Vagina (tissue), 2 donors: ENCODE results near the gene TECR. TPM values are rescaled to one million over a fixed set of nuclear protein-coding genes. Genes with fewer than 3 reads are reported as not detected.
A peak's percentile ranks its signal among the peaks of the same experiment; 100 is the strongest.

Source experiments
- DNase-seq, 2 donors: peaks; one replicate each; pipeline ENCODE4 v3.0.0-alpha.2; 2017; ENCODE audit errors: extremely low spot score in 2 of 2
- H3K27ac ChIP-seq: fragments of 200-600 bp; sonication (generic); one replicate; pipeline ENCODE4 v1.5.1; 2019
- H3K27me3 ChIP-seq: fragments of 200-600 bp; sonication (generic); one replicate; pipeline ENCODE4 v1.5.1; 2019
- H3K36me3 ChIP-seq, 2 donors: fragments of 200-600 bp; sonication (generic); one replicate each; pipeline ENCODE4 v1.5.1; 2017 to 2019
- H3K4me1 ChIP-seq: fragments of 200-600 bp; sonication (generic); one replicate; pipeline ENCODE4 v1.5.1; 2019
- H3K4me3 ChIP-seq, 2 donors: fragments of 200-600 bp; sonication (generic); 1 replicate in 1 of 2; 2 replicates in 1 of 2; pipeline ENCODE4 v1.5.1; 2016 to 2019
- H3K9me3 ChIP-seq: fragments of 200-600 bp; sonication (generic); one replicate; pipeline ENCODE4 v1.5.1; 2019
- CTCF ChIP-seq, 3 experiments: fragments of 450-650 bp in 2 of 3; fragments of 200-600 bp in 1 of 3; sonication (generic) in 1 of 3; IDR thresholded peaks; one replicate each; pipeline ENCODE4 v1.5.1; 2017 to 2019; ENCODE audit warnings: antibody characterized with exemption in 3 of 3, mild to moderate bottlenecking in 2 of 3, moderate library complexity in 2 of 3
- POLR2A ChIP-seq, 2 donors: fragments of 450-650 bp; IDR thresholded peaks; one replicate each; pipeline ENCODE4 v1.6.1; 2017; ENCODE audit warnings: antibody characterized with exemption in 2 of 2, mild to moderate bottlenecking in 2 of 2, moderate library complexity in 2 of 2
- POLR2AphosphoS5 ChIP-seq, 2 donors: sonication (generic); formaldehyde crosslinking; IDR thresholded peaks; one replicate each; pipeline ENCODE4 v1.9.0; 2017; ENCODE audit warnings: antibody characterized with exemption in 2 of 2, mild to moderate bottlenecking in 2 of 2, low read depth in 1 of 2; ENCODE audit not compliant: insufficient read depth in 1 of 2
- intact Hi-C: fragments of 100-400 bp; cut with DNase I; formaldehyde crosslinking; loops from one replicate; pipeline ENCODE4 v1.15.1; 2023
- total RNA-seq: library from RNA; depleted of rRNA; stranded (reverse); fragments of >200 nt; gene quantifications from one replicate; pipeline ENCODE4 v1.2.3, GENCODE V29; 2016

TECR gene
- total RNA-seq, 1 donor from 2014 or later: 110 TPM

DNA sequence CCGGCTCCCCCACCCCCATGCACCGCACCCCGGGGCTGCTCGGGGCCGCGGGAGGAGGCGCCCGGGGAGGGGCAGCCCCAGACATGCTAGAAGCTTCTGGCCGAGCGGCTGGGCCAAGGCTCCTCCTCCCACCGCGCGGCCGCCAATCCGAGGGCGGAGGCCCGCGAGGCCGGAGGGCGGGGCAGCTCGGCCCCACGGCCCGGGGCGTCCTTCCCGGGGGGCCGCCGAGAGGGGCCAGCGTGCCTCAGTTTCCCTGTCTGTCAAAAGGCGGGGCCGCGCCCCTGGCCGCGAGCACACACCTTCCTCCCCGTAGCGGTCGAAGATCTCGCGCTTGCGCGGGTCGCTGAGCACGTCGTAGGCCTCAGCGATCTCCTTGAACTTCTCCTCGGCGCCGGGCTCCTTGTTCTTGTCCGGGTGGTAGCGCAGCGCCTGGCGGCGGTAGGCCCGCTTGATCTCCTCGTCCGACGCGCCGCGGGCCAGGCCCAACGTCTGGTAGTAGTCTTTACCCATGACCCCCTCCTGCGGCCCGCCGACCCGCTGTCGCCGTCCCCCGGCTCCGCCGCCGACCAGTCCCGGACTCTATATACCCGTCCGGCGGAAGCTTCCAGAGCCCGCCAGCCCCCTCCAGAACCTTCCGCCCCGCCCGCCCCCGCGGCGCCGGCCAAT lies 11.4 kb upstream of the TECR start, which contains the start of gene DNAJB1:
DNAJB1 (minus strand) TSS at position 558 of the 666 bp plus-strand sequence; CDS start at position 510, 48 bp downstream.
- Histone ChIP-seq H3K4me1 (peaks cover 39% of the 10 kb centered on the region), H3K27ac (peak within 1 kb of the TSS; percentile 100), H3K27me3 (no peaks in the 10 kb centered on the region), H3K4me3 (peak within 1 kb of the TSS; percentile 70 to 91), H3K9me3 (no peaks in the 10 kb centered on the region), H3K36me3 (peaks cover 0 to 32% of the 10 kb centered on the region in 2 donors)
- TF ChIP-seq POLR2AphosphoS5 (IDR thresholded peaks at IDR 0.05; ENCODE audit: insufficient read depth in 1 of 2, low read depth in 1 of 2) (peak; percentile 43 to 99), POLR2A (IDR thresholded peaks at IDR 0.05) (peak; percentile 92 to 98), CTCF (IDR thresholded peaks at IDR 0.05) (no peak)
- intact Hi-C loops: no loop called here
- peak in 1 of 2 donors; percentile 93 for DNase-seq

GRCh38 chr19:14519245-14519859 lies 10.0 kb upstream of the TECR start:
- no peak for DNase-seq

DNA sequence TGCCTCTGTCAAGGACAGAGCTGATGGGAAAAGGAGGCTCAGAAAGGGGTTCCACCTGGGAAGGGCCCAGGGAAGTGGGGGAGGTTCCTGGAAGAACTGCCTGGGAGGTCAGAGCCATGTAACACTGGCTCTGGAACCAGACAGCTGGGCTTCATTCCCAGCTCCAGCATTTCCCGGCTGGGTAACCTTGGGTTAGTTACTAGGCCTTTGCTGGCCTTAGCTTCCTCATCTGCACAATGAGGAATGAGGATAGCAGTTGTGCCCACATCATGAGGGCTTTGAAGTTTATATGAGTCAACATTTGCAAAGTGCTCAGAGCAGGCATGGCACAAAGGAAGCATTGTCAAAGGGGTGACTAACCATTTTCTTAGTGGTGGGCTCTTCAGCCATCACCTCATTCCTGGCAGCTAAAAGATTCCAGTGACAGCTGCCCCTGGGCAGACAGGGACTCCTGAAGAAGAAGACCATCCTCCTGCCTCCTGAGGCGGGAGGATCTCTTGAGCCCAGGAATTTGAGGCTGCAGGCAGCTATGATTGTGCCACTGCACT lies 9.5 kb upstream of the TECR start:
- no peaks in the 10 kb centered on the region for H3K9me3 ChIP-seq
- peaks cover 33% of the 10 kb centered on the region for H3K4me1 ChIP-seq
- intact Hi-C loops: no loop called here
- H3K27me3 ChIP-seq: no peaks in the 10 kb centered on the region
- H3K36me3 ChIP-seq: peaks cover 0 to 17% of the 10 kb centered on the region in 2 donors
- no peak overlapping the region for H3K4me3 ChIP-seq
- no peak for TF ChIP-seq POLR2A (IDR thresholded peaks at IDR 0.05)
- no peak for TF ChIP-seq POLR2AphosphoS5 (IDR thresholded peaks at IDR 0.05; ENCODE audit: insufficient read depth in 1 of 2, low read depth in 1 of 2)
- no peak for TF ChIP-seq CTCF (IDR thresholded peaks at IDR 0.05)
- DNase-seq: no peak
- H3K27ac ChIP-seq: peak overlapping the region; percentile 100

More at GRCh38 chr19:14519245-14519859, 10.0 kb upstream of the TECR start:
- Histone ChIP-seq H3K4me1 (peaks cover 39% of the 10 kb centered on the region), H3K27ac (peak overlapping the region; percentile 100), H3K4me3 (peak overlapping the region in 1 of 2 donors; percentile 39), H3K27me3 (no peaks in the 10 kb centered on the region), H3K36me3 (peaks cover 0 to 23% of the 10 kb centered on the region in 2 donors), H3K9me3 (no peaks in the 10 kb centered on the region)
- intact Hi-C loops: no loop called here
- no peak for TF ChIP-seq POLR2A (IDR thresholded peaks at IDR 0.05)
- no peak for TF ChIP-seq POLR2AphosphoS5 (IDR thresholded peaks at IDR 0.05; ENCODE audit: insufficient read depth in 1 of 2, low read depth in 1 of 2)
- no peak for TF ChIP-seq CTCF (IDR thresholded peaks at IDR 0.05)

- peaks cover 27% of the 10 kb centered on the region for H3K4me1 ChIP-seq
- no peaks in the 10 kb centered on the region for H3K9me3 ChIP-seq
- peak overlapping the region; percentile 100 for H3K27ac ChIP-seq
- intact Hi-C loops: no loop called here
- no peak for TF ChIP-seq CTCF (IDR thresholded peaks at IDR 0.05)
- no peak for TF ChIP-seq POLR2AphosphoS5 (IDR thresholded peaks at IDR 0.05; ENCODE audit: insufficient read depth in 1 of 2, low read depth in 1 of 2)
- TF ChIP-seq POLR2A (IDR thresholded peaks at IDR 0.05): no peak
- DNase-seq: no peak
- H3K27me3 ChIP-seq: no peaks in the 10 kb centered on the region
- H3K4me3 ChIP-seq: no peak overlapping the region
- H3K36me3 ChIP-seq: peaks cover 0 to 11% of the 10 kb centered on the region in 2 donors
These were observed 8.9 kb upstream of the TECR start for GRCh38 chr19:14520543-14520942.
